Ishikawa (cell line): ENCODE results near the gene EMILIN3.

Source experiments
- CEBPB ChIP-seq: IDR thresholded peaks from 2 replicates; pipeline ENCODE4 v1.6.1; 2012
- EGR1 ChIP-seq: IDR thresholded peaks from 2 replicates; pipeline ENCODE4 v1.6.1; 2012
- EP300 ChIP-seq: IDR thresholded peaks from 2 replicates; pipeline ENCODE4 v1.6.1; 2012; ENCODE audit warnings: borderline replicate concordance
- MAX ChIP-seq: IDR thresholded peaks from 2 replicates; pipeline ENCODE4 v1.6.1; 2012
- NFIC ChIP-seq: IDR thresholded peaks from 2 replicates; pipeline ENCODE4 v1.6.1; 2012
- RAD21 ChIP-seq: IDR thresholded peaks from 2 replicates; pipeline ENCODE4 v1.6.1; 2012; ENCODE audit warnings: low read depth
- REST ChIP-seq: IDR thresholded peaks from 2 replicates; pipeline ENCODE4 v1.6.1; 2012; ENCODE audit warnings: low read depth, mild to moderate bottlenecking
- TAF1 ChIP-seq: IDR thresholded peaks from 2 replicates; pipeline ENCODE4 v1.6.1; 2012; ENCODE audit warnings: low read depth, mild to moderate bottlenecking
- TCF12 ChIP-seq: IDR thresholded peaks from 2 replicates; pipeline ENCODE4 v1.6.1; 2012; ENCODE audit warnings: low read depth
- USF1 ChIP-seq: IDR thresholded peaks from 2 replicates; pipeline ENCODE4 v1.6.1; 2012
- YY1 ChIP-seq: IDR thresholded peaks from 2 replicates; pipeline ENCODE4 v1.6.1; 2012; ENCODE audit warnings: low read depth
- ZBTB7A ChIP-seq: IDR thresholded peaks from 2 replicates; pipeline ENCODE4 v1.6.1; 2012; ENCODE audit warnings: low read depth

- no peak for TF ChIP-seq TAF1
- no peak for TF ChIP-seq YY1
- TF ChIP-seq RAD21, result no peak
- TF ChIP-seq MAX, result no peak
- TF ChIP-seq TCF12, result no peak
- no peak for TF ChIP-seq EP300
- TF ChIP-seq REST, result no peak
- TF ChIP-seq USF1, result no peak
- TF ChIP-seq CEBPB, result no peak
- no peak for TF ChIP-seq ZBTB7A
- no peak for TF ChIP-seq NFIC
- no peak for TF ChIP-seq EGR1
These were observed 37.0 kb upstream of the EMILIN3 start for GRCh38 chr20:41403604-41404003.
